HUES6 (cell line): Measurements from ENCODE around the gene PRR23B.

Source experiments
- H3K27ac ChIP-seq: 2 replicates; pipeline ENCODE4 v1.7.0; 2013; ENCODE audit warnings: low read depth, mild to moderate bottlenecking, low read length, inconsistent platforms
- H3K27me3 ChIP-seq: 2 replicates; pipeline ENCODE4 v1.6.1; 2013; ENCODE audit warnings: low read length; ENCODE audit not compliant: control insufficient read depth, insufficient read depth
- H3K36me3 ChIP-seq: 2 replicates; pipeline ENCODE4 v1.6.1; 2013; ENCODE audit warnings: low read length; ENCODE audit not compliant: control insufficient read depth, insufficient read depth
- H3K4me1 ChIP-seq: 2 replicates; pipeline ENCODE4 v1.6.1; 2013; ENCODE audit warnings: low read length; ENCODE audit not compliant: control insufficient read depth, insufficient read depth
- H3K4me3 ChIP-seq: 2 replicates; pipeline ENCODE4 v1.5.1; 2013; ENCODE audit warnings: low read depth, low read length
- H3K9ac ChIP-seq: one replicate; pipeline ENCODE4 v1.6.1; 2013; ENCODE audit warnings: mild to moderate bottlenecking, low read length
- H3K9me3 ChIP-seq: 2 replicates; pipeline ENCODE4 v1.6.1; 2013; ENCODE audit warnings: low read depth, low read length; ENCODE audit not compliant: control insufficient read depth, insufficient read depth

Gene PRR23B

DNA sequence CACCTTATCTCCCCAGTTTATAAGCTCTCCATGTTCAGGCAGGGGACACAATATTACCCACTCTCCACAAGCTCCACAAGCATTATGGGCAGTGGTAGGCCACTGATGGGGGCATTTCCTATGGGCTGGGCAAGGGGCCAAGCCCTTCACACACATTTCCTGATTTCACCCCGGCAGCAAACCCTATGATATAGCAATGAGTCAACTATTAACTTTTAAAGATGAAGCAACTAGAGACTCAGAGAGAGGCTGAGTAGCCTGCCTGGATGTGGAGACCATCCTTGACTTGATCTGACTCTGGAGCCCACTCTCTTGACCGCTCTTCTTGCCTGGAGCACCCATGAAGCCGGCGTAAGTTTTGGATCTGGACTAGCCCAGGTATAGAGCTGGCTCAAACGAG is 46.3 kb downstream of the PRR23B start:
- H3K27ac ChIP-seq: no peak overlapping the region
- no peaks in the 10 kb centered on the region for H3K9me3 ChIP-seq
- H3K4me1 ChIP-seq: no peaks in the 10 kb centered on the region
- H3K9ac ChIP-seq: no peak overlapping the region
- H3K27me3 ChIP-seq: no peaks in the 10 kb centered on the region; the same call in 1 of the 2 replicates
- H3K4me3 ChIP-seq: no peak overlapping the region
- H3K36me3 ChIP-seq: no peaks in the 10 kb centered on the region

DNA sequence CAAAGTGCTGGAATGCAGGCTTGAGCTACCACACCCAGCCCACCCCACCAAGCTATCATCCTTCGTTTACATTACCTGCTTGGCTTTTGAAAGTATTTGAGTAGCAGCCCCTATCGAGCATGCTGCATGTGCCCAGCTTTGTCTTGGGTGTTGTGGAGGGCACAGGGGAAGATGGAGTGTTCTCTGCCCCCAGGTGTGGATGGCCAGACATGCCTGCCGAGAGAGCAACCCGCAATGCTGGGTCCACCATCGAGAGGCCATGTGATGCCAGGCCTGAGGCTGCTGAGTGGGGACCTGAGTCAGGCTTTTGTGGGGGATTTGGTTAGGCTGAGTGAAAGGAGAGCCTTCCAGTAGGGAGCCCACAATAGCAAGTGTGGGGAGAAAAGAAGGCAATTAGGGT is 47.8 kb downstream of the PRR23B start:
- Histone ChIP-seq H3K27me3 (no peaks in the 10 kb centered on the region; the same call in 1 of the 2 replicates), H3K4me3 (no peak overlapping the region), H3K9me3 (no peaks in the 10 kb centered on the region), H3K4me1 (no peaks in the 10 kb centered on the region), H3K36me3 (no peaks in the 10 kb centered on the region), H3K27ac (no peak overlapping the region), H3K9ac (no peak overlapping the region)

DNA sequence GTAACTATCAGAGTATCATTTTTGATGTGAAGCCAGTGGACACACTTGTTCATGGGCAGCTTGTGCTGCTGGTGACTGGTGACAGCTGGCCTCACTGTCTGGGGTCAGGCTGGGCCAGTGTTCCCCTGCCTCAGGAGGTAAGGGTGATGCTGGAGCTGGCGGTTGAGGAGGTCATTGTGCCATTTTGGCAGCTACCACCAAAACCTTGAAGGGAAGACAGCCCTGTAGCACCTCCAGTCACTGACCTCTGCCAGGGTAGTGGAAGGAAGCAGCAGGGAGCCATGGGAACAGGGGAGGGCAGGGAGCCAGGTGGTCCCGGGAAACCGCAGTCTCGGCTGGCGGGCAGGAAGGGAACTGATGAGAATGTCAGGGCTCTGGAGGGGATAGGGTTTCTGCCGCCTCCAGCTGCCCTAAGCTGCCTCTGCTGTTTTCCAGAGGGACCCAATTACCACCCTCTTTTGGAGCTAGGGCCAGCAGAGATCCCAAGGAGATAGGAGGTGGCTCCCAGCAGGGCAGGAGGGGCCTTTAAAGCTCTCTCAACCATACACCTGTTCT is 48.9 kb downstream of the PRR23B start:
- no peak overlapping the region for H3K4me3 ChIP-seq
- H3K9me3 ChIP-seq: no peaks in the 10 kb centered on the region
- no peak overlapping the region for H3K9ac ChIP-seq
- H3K4me1 ChIP-seq: no peaks in the 10 kb centered on the region
- no peaks in the 10 kb centered on the region for H3K36me3 ChIP-seq
- H3K27me3 ChIP-seq: no peaks in the 10 kb centered on the region; the same call in 1 of the 2 replicates
- no peak overlapping the region for H3K27ac ChIP-seq
